ENCODE results near the gene CLIC6. TPM values are rescaled to one million over a fixed set of nuclear protein-coding genes. Genes with fewer than 3 reads are reported as not detected.

CLIC6 gene
- total RNA-seq, 5 donors from 2014 or later (not counting 1 experiment from before 2014, with no cell fraction given) = 0.10 to 0.98 (median 0.46) TPM

GRCh38 chr21:34693192-34693810 lies 24.5 kb downstream of the CLIC6 start:
- H3K4me3 ChIP-seq (ENCODE audit: control insufficient read depth in 1 of 2, extremely low read depth in 1 of 2, low read length in 1 of 2) = no peak overlapping the region

GRCh38 chr21:34695434-34695833 lies 26.6 kb downstream of the CLIC6 start:
- Histone ChIP-seq H3K27me3 (replicated peaks in 1 of 2; ENCODE audit: control insufficient read depth in 2 of 2, extremely low read depth in 1 of 2, insufficient read depth in 2 of 2, low read length in 1 of 2) (peaks cover 0 to 3% of the 10 kb centered on the region in 2 experiments), H3K27ac (ENCODE audit: low read length) (no peak overlapping the region), H3K4me1 (ENCODE audit: control insufficient read depth in 1 of 2, extremely low read depth in 1 of 2, insufficient read depth in 2 of 2, low read length in 2 of 2) (no peaks in the 10 kb centered on the region), H3K4me3 (ENCODE audit: control insufficient read depth in 1 of 2, extremely low read depth in 1 of 2, low read length in 1 of 2) (no peak overlapping the region), H3K36me3 (ENCODE audit: control insufficient read depth in 2 of 2, extremely low read depth in 1 of 2, insufficient read depth in 1 of 2, low read length in 1 of 2) (no peaks in the 10 kb centered on the region), H3K9me3 (no peaks in the 10 kb centered on the region)
- CTCF ChIA-PET = no interaction called here
- ATAC-seq (replicated peaks in 1 of 4) (no peak), DNase-seq (no peak)
- Mint-ChIP-seq H3K27me3 (peaks cover 15 to 21% of the 10 kb centered on the region in 2 donors), H3K4me3 (no peak overlapping the region), H3K27ac (no peak overlapping the region), H3K36me3 (no peaks in the 10 kb centered on the region), H3K4me1 (peaks cover 0 to 6% (median 2%) of the 10 kb centered on the region in 3 donors), H3K9me3 (peaks cover 0 to 4% (median 0%) of the 10 kb centered on the region in 3 donors)
- POLR2A ChIA-PET = interaction anchor here in 1 of 2 donors (0.5 kb wide), 1 partner anchor 513 kb away, joined by 3 read pairs; no protein-coding TSS in a partner anchor
- 40% methylated on average over 1 of the region's 2 CpGs for WGBS (ENCODE audit: insufficient coverage)

More at GRCh38 chr21:34693192-34693810, 24.5 kb downstream of the CLIC6 start:
- H3K4me1 ChIP-seq (ENCODE audit: control insufficient read depth in 1 of 2, extremely low read depth in 1 of 2, insufficient read depth in 2 of 2, low read length in 2 of 2) = no peaks in the 10 kb centered on the region
- Mint-ChIP-seq H3K9me3 (peaks cover 0 to 4% (median 0%) of the 10 kb centered on the region in 3 donors), H3K36me3 (no peaks in the 10 kb centered on the region), H3K4me3 (no peak overlapping the region), H3K27ac (no peak overlapping the region), H3K27me3 (peaks cover 15 to 25% of the 10 kb centered on the region in 2 donors), H3K4me1 (peaks cover 0 to 6% (median 2%) of the 10 kb centered on the region in 3 donors)
- H3K27me3 ChIP-seq (replicated peaks in 1 of 2; ENCODE audit: control insufficient read depth in 2 of 2, extremely low read depth in 1 of 2, insufficient read depth in 2 of 2, low read length in 1 of 2) = peaks cover 0 to 6% of the 10 kb centered on the region in 2 experiments
- no peaks in the 10 kb centered on the region for H3K36me3 ChIP-seq (ENCODE audit: control insufficient read depth in 2 of 2, extremely low read depth in 1 of 2, insufficient read depth in 1 of 2, low read length in 1 of 2)
- H3K27ac ChIP-seq (ENCODE audit: low read length) = no peak overlapping the region
- peak in 3 of 4 experiments; percentile 35 to 57 (median 50) for ATAC-seq (replicated peaks in 1 of 4)
- DNase-seq = peak in 27 of 35 experiments; percentile 7 to 78 (median 35)
- 75% methylated on average over 4 of the region's 6 CpGs for WGBS (ENCODE audit: insufficient coverage)
- H3K9me3 ChIP-seq = no peaks in the 10 kb centered on the region
- POLR2A ChIA-PET = no interaction called here
- CTCF ChIA-PET = interaction anchor here (0.6 to 3.0 kb wide), 6 partner anchors 15 to 1421 kb away, joined by 3 to 22 read pairs (median 4); no protein-coding TSS in a partner anchor

- H3K4me1 ChIP-seq (ENCODE audit: control insufficient read depth in 1 of 2, extremely low read depth in 1 of 2, insufficient read depth in 2 of 2, low read length in 2 of 2) = no peaks in the 10 kb centered on the region
- Mint-ChIP-seq H3K4me3 (no peak overlapping the region), H3K36me3 (no peaks in the 10 kb centered on the region), H3K27ac (no peak overlapping the region), H3K4me1 (peaks cover 0 to 6% (median 2%) of the 10 kb centered on the region in 3 donors), H3K27me3 (peaks cover 15 to 21% of the 10 kb centered on the region in 2 donors), H3K9me3 (peaks cover 0 to 4% (median 0%) of the 10 kb centered on the region in 3 donors)
- no peaks in the 10 kb centered on the region for H3K9me3 ChIP-seq
- ChIA-PET CTCF (no interaction called here), POLR2A (no interaction called here)
- DNase-seq (no peak), ATAC-seq (replicated peaks in 1 of 4) (no peak)
- H3K4me3 ChIP-seq (ENCODE audit: control insufficient read depth in 1 of 2, extremely low read depth in 1 of 2, low read length in 1 of 2) = no peak overlapping the region
- H3K36me3 ChIP-seq (ENCODE audit: control insufficient read depth in 2 of 2, extremely low read depth in 1 of 2, insufficient read depth in 1 of 2, low read length in 1 of 2) = no peaks in the 10 kb centered on the region
- WGBS (ENCODE audit: insufficient coverage) = 100% methylated on average over 1 of the region's 1 CpG
- peaks cover 0 to 6% of the 10 kb centered on the region in 2 experiments for H3K27me3 ChIP-seq (replicated peaks in 1 of 2; ENCODE audit: control insufficient read depth in 2 of 2, extremely low read depth in 1 of 2, insufficient read depth in 2 of 2, low read length in 1 of 2)
- no peak overlapping the region for H3K27ac ChIP-seq (ENCODE audit: low read length)
These were observed 27.3 kb downstream of the CLIC6 start for GRCh38 chr21:34696121-34696520.

- CTCF ChIA-PET = no interaction called here
- no peaks in the 10 kb centered on the region for H3K9me3 ChIP-seq
- Mint-ChIP-seq H3K27ac (no peak overlapping the region), H3K4me1 (peaks cover 0 to 6% (median 2%) of the 10 kb centered on the region in 3 donors), H3K4me3 (no peak overlapping the region), H3K9me3 (peaks cover 0 to 4% (median 0%) of the 10 kb centered on the region in 3 donors), H3K36me3 (no peaks in the 10 kb centered on the region), H3K27me3 (peaks cover 6% of the 10 kb centered on the region in 2 donors)
- WGBS (ENCODE audit: insufficient coverage) = 93% methylated on average over 3 of the region's 3 CpGs
- H3K36me3 ChIP-seq (ENCODE audit: control insufficient read depth in 2 of 2, extremely low read depth in 1 of 2, insufficient read depth in 1 of 2, low read length in 1 of 2) = no peaks in the 10 kb centered on the region
- H3K27ac ChIP-seq (ENCODE audit: low read length) = no peak overlapping the region
- no peaks in the 10 kb centered on the region for H3K4me1 ChIP-seq (ENCODE audit: control insufficient read depth in 1 of 2, extremely low read depth in 1 of 2, insufficient read depth in 2 of 2, low read length in 2 of 2)
- POLR2A ChIA-PET = no interaction called here
- no peak overlapping the region for H3K4me3 ChIP-seq (ENCODE audit: control insufficient read depth in 1 of 2, extremely low read depth in 1 of 2, low read length in 1 of 2)
- ATAC-seq (replicated peaks in 1 of 4) = no peak
- H3K27me3 ChIP-seq (replicated peaks in 1 of 2; ENCODE audit: control insufficient read depth in 2 of 2, extremely low read depth in 1 of 2, insufficient read depth in 2 of 2, low read length in 1 of 2) = peaks cover 0 to 13% of the 10 kb centered on the region in 2 experiments
- DNase-seq = no peak
These were observed 29.0 kb downstream of the CLIC6 start for GRCh38 chr21:34697826-34698225.

- Mint-ChIP-seq H3K4me1 (peaks cover 0 to 2% (median under 1%) of the 10 kb centered on the region in 3 donors), H3K27ac (no peak overlapping the region)
These were observed 29.6 kb downstream of the CLIC6 start for GRCh38 chr21:34698270-34699015.

GRCh38 chr21:34700605-34701004 lies 31.8 kb downstream of the CLIC6 start:
- WGBS (ENCODE audit: insufficient coverage) = 76% methylated on average over 7 of the region's 10 CpGs
- DNase-seq (no peak), ATAC-seq (replicated peaks in 1 of 4) (no peak)
- POLR2A ChIA-PET = no interaction called here
- Histone ChIP-seq H3K4me3 (ENCODE audit: control insufficient read depth in 1 of 2, extremely low read depth in 1 of 2, low read length in 1 of 2) (no peak overlapping the region), H3K27me3 (replicated peaks in 1 of 2; ENCODE audit: control insufficient read depth in 2 of 2, extremely low read depth in 1 of 2, insufficient read depth in 2 of 2, low read length in 1 of 2) (peaks cover 0 to 19% of the 10 kb centered on the region in 2 experiments), H3K36me3 (ENCODE audit: control insufficient read depth in 2 of 2, extremely low read depth in 1 of 2, insufficient read depth in 1 of 2, low read length in 1 of 2) (no peaks in the 10 kb centered on the region), H3K27ac (ENCODE audit: low read length) (no peak overlapping the region), H3K4me1 (ENCODE audit: control insufficient read depth in 1 of 2, extremely low read depth in 1 of 2, insufficient read depth in 2 of 2, low read length in 2 of 2) (no peaks in the 10 kb centered on the region), H3K9me3 (no peaks in the 10 kb centered on the region)
- H3K36me3 Mint-ChIP-seq = no peaks in the 10 kb centered on the region
- CTCF ChIA-PET = no interaction called here
- H3K4me3 Mint-ChIP-seq = no peak overlapping the region
- peaks cover 6 to 7% of the 10 kb centered on the region in 2 donors for H3K27me3 Mint-ChIP-seq
- no peak overlapping the region for H3K27ac Mint-ChIP-seq
- no peaks in the 10 kb centered on the region for H3K9me3 Mint-ChIP-seq
- H3K4me1 Mint-ChIP-seq = no peaks in the 10 kb centered on the region

More at GRCh38 chr21:34698270-34699015, 29.6 kb downstream of the CLIC6 start:
- POLR2A ChIA-PET = no interaction called here
- no peak for ATAC-seq (replicated peaks in 1 of 4)
- Histone ChIP-seq H3K27ac (ENCODE audit: low read length) (no peak overlapping the region), H3K4me1 (ENCODE audit: control insufficient read depth in 1 of 2, extremely low read depth in 1 of 2, insufficient read depth in 2 of 2, low read length in 2 of 2) (no peaks in the 10 kb centered on the region), H3K36me3 (ENCODE audit: control insufficient read depth in 2 of 2, extremely low read depth in 1 of 2, insufficient read depth in 1 of 2, low read length in 1 of 2) (no peaks in the 10 kb centered on the region), H3K27me3 (replicated peaks in 1 of 2; ENCODE audit: control insufficient read depth in 2 of 2, extremely low read depth in 1 of 2, insufficient read depth in 2 of 2, low read length in 1 of 2) (peaks cover 0 to 17% of the 10 kb centered on the region in 2 experiments), H3K9me3 (no peaks in the 10 kb centered on the region), H3K4me3 (ENCODE audit: control insufficient read depth in 1 of 2, extremely low read depth in 1 of 2, low read length in 1 of 2) (no peak overlapping the region)
- 88% methylated on average over 4 of the region's 7 CpGs for WGBS (ENCODE audit: insufficient coverage)
- CTCF ChIA-PET = no interaction called here
- Mint-ChIP-seq H3K27me3 (peaks cover 6 to 8% of the 10 kb centered on the region in 2 donors), H3K36me3 (no peaks in the 10 kb centered on the region), H3K4me3 (no peak overlapping the region), H3K9me3 (peaks cover 0 to 4% (median 0%) of the 10 kb centered on the region in 3 donors)
- no peak for DNase-seq
